ENCODE measurements around the gene CDCP1.
A peak's percentile ranks its signal among the peaks of the same experiment; 100 is the strongest.

Gene CDCP1

DNA sequence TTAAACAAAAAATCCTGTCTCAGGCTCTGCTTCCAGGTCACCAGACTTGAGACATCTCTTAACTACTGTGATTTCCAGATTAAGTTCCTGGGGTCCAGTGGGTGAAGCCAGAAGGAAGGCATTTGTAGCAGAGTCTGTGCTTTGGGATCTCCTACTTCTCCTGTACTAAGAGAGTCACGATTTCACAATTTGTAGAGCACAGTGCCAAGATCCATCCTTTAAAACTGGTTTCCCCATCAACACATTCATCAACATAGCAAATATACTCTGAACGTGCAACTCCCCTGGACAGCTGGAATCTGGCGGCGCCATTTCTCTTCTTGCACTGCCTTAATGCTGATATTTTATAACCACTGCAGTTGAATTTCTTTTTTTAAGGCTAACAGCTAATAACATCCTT lies 33.2 kb downstream of the CDCP1 start:
- no peak for DNase-seq (ENCODE audit: low read depth in 1 of 2, low spot score in 1 of 2)

DNA sequence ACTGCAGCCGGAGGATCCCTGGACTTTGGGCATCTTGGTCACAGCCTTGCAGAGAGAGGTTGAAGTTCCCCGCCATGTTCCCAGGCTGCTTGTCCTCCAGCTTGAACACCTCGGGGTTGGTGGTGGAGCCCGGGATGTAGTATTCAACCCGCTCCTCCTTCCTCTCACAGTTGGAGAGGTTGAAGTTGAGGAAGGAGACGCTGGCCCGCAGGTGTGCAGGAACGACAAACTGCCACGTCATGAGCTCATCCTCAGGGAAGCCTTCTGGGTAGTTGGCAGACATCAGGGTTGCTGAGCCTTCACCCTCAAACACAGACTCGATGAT lies 35.7 kb downstream of the CDCP1 start:
- DNase-seq (ENCODE audit: low read depth in 1 of 2, low spot score in 1 of 2), result no peak

DNA sequence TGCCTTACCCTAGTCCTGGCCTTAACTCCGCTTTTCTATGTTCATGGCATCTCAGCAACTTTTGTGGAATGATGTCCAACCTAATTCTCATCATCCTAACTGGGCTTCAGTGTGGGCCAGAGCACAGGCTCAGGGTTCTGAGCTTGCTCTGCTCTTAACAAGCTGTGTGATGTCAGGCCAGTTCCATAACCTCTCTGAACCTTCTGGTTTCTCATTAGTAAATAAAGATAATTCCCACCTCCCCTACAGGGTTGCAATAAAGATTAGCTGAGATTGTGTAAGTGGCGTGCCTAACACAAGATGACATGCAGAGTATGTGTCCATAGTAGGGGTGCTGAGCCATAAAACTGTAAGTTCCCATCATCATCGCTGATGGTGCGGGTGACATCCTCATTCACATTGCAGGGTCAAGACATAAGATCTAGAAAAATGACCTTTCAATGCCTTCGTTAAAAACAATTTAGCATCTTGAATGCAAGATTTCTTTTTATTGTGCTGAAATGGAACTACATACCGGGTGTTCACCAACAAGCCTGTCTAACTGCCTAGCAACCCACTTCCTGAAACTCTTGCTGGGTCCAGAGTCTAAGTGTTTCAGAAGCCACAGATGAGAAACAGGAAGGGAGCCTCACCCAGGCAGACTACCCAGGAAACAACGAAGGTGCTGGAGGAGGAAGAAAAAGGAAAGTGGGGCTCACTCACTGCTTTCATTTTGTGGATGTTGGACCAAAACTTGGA lies 36.2 kb downstream of the CDCP1 start:
- DNase-seq (ENCODE audit: low read depth in 1 of 2, low spot score in 1 of 2), result no peak

DNA sequence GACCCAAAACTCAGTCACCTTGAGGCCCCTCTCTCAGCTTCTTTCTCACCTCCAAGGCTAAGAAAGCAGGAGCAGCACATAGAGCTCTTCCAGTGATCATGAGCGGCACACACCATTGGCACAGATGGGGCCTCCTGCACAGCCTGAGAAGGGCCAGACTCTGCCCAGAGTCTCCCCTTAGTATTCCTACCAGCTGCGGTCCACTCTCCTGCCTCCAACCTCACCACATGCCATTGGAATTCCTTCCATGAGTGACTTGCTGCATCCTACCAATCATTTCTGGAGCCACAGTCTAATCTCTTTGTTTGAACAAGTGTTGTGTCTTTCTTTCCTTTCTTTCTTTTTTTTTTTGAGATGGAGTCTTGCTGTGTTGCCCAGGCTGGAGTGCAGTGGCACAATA lies 39.3 kb downstream of the CDCP1 start:
- no peak for DNase-seq (ENCODE audit: low read depth in 1 of 2, low spot score in 1 of 2)

DNA sequence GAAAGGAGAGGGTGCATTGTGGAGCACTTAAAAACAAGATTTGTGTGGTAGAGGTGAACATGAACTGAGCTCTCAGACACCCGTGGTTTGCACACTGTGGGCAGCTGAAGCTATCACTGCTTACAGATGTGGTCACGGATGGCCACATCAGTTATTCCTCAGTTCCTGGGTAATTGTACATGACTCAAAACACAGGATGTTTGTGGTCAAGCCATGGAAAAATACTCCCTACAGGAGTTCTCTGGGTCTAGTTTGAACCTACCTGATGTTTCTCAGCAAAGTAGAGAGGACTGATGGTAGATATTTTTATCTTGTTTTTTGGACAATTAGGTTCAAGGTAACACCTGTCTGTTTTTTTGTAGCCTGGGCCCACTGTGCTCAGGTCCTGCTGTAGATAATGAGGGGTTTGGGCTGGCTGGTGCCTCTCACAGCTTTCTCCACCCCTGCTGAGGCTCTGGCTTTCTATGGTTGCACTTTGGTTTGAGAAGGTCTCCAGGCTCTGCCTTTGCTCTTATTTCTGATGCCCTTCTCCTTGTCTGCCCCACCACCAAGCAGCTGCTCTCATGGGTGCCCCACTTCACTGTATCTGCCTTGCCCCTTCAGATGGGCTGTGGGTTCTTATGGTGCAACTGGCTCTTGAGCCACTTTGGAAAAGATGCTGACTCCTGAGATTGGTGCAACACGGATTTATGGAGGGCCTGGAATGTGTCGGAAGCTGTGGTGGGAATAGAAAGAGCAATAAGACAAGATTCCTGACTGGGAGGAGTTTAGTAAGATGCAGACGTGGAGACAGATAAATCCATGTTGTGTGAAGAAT lies 40.1 kb downstream of the CDCP1 start:
- DNase-seq (ENCODE audit: low read depth in 1 of 2, low spot score in 1 of 2), result peak; percentile 22 to 75

DNA sequence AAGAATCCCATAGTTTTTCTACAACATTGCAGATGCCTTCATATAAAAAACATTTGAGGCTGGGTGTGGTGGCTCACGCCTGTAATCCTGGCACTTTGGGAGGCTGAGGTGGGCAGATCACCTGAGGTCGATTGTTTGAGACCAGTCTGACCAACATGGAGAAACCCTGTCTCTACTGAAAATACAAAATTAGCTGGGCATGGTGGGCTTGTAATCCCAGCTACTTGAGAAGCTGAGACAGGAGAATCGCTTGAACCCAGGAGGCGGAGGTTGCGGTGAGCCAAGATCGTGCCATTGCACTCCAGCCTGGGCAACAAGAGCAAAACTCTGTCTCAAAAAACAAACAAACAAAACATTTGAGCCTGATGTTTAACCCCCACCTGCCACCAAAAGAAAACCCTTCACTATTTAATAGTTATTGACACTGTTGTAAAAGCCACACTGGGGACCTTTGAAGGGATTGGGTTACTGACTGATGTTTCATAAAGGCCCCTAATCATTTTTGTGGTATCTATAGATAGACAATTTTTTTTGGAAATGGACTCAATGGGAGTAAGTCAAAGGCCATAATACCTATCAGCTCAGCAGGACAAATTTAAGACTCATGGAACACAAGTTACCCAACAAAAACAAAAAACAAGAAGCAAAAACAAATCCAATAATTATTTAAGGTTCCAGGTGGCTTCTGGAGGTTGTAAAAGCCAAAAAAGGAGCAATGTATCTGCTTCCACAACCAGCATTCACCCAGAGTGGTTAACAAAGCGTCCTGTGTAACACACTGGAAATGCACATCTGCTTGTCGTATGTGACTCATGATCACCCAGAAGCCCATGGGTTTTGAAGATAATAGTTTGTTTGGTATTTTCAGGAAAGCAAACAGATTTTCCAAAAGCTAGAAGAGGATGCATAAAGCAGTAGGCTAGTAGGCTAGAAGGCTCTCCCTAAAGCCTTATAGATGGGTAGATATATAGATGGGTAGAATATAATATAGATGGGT lies 41.2 kb downstream of the CDCP1 start:
- DNase-seq (ENCODE audit: low read depth in 1 of 2, low spot score in 1 of 2), result no peak

DNA sequence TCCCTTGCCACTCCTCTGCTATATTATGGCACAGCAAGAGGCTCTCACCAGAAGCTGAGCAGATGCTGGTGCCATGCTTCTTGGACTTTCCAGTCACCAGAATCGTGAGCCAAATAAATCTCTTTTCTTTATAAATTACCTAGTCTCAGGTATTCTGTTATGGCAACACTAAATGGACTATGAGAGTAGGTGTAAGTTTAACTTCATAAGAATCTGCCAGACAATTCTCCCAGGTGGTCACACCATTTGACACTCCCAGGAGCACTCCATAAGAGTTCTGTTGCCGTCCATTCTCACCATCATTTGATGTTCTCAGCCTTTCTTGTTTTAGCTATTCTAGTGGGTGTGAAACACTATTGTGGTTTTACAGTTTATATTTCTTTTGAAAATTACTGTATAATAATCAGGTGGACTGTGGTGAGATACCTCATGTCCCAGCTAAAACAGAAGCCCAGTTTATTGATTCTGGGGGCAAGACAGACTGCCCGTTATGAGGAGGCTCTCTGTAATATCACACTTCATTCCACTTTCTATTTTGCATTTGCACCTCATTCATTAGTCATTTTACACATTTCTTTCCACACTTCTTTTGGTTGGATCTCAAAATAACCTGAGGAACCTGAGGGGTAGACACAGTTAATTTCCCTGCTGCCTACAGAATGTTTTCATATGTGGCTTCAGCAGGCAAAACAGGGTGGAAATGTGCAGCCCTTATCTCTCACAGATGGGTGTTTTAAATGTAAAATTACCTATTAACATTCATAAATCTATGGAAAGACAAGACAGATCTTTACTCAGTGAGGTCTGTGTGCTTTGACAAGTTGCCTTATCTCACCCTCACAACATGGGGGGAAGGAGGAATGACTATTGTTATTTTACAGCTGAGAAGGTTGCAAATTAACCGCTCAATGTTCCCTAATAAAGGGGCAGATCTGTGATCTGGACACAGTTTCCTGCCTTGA lies 42.1 kb downstream of the CDCP1 start:
- DNase-seq (ENCODE audit: low read depth in 1 of 2, low spot score in 1 of 2), result no peak

DNA sequence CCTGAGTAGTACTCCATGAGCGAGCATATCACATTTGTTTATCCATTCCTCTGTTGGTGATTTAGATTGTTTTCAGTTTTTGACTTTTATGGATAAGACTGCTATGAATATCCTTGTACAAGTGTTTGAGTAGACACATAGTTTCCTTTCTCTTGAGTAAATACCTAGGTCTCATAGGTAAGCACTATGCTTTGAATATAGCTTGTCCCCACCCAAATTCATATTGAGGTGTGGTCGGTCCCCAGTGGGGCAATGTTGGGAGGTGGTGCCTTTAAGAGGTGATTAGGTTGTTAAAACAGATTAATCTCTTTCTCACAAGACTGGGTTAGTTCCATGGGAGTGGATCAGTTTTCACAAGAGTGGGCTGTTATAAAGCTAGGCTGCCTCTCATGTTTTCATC lies 42.8 kb downstream of the CDCP1 start:
- no peak for DNase-seq (ENCODE audit: low read depth in 1 of 2, low spot score in 1 of 2)

DNA sequence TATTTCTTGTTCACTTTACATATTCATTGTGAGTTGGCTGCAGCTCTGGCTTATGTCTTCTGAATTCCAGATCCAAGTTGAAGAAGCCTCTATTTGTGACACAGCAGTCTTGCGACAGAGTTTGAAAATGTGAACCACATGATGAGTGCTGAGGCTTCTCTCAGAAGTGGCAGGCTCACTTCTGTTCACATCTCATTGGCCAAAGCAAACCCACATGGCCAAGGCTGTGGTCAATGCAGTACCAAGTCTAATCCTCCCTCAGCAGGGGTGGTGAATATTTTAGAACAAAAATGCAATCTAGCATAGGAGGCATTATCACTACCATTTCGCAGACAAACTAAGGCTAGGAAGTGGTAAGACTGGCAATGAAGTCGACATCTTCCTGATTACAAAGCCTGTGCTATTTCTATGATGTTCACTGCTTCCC lies 45.2 kb downstream of the CDCP1 start:
- DNase-seq (ENCODE audit: low read depth in 1 of 2, low spot score in 1 of 2), result no peak

DNA sequence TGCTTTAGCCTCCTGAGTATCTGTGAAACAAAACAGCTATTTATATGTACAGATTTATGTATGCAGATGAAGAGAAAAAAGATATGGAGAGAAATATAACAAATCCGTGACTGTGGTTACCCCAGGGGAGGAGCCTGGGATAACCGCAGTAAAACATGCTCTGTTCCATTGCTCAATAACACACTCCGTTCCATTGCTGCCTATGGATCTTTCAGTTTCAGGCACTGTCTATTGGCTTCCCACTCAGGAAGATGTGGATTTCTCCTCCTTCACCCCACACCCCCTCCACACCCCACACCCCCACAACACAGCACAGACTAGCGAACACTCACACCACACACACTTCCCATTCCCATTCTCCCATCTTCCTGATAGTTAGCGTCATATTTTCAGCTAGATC lies 47.9 kb downstream of the CDCP1 start:
- DNase-seq (ENCODE audit: low read depth in 1 of 2, low spot score in 1 of 2), result no peak

DNA sequence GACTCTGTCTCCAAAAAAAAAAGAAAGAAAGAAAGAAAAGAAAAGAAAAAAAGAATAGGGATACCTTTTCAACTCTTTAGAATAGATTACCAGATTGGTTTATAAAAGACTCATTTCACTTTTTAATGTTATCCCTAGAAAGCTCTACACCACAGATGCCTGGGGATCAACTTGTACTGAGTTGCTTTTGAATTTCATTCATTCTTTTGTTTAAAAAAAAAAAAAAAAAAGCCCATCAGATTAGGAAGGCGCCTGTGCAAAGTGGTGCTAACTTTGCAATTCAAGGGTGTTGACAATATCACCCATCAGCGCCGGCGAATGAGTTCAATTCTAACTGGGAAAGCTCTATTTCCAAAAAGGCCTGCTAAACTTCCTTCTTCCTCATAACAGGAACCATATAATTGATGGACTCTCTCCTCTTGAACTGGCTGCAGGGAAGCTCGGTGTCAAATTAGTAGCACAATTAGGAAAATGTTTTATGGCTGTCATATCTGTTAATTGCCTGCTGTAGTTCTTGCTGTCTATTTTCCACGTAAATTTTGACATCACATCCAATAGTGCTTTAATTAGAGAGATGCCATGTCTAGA lies 48.8 kb downstream of the CDCP1 start:
- no peak for DNase-seq (ENCODE audit: low read depth in 1 of 2, low spot score in 1 of 2)

DNA sequence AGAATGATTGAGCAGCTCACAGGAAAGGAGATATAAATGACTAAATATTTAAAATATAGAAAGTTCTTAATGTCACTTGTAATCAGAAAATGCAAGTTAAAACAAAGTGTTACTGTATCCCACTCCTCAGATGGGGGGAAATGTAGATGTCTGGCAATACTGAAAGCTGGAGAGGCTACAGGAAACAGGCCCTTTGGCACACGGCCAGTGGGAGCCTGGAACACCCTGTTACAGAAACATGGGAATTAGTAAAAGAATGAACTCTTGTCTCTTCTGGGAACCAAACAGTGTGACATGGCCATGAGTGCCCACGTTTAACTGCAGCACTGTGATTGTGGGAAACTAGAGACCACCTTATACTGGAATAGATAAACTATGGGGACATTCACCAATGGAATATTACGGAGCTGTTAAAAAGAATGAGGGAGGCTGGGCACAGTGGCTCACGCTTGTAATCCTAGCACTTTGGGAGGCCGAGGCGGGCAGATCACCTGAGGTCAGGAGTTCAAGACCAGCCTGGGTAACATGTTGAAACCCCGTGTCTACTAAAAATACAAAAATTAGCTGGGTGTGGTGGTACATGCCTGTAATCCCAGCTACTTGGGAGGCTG lies 50.2 kb downstream of the CDCP1 start:
- no peak for DNase-seq (ENCODE audit: low read depth in 1 of 2, low spot score in 1 of 2)

DNA sequence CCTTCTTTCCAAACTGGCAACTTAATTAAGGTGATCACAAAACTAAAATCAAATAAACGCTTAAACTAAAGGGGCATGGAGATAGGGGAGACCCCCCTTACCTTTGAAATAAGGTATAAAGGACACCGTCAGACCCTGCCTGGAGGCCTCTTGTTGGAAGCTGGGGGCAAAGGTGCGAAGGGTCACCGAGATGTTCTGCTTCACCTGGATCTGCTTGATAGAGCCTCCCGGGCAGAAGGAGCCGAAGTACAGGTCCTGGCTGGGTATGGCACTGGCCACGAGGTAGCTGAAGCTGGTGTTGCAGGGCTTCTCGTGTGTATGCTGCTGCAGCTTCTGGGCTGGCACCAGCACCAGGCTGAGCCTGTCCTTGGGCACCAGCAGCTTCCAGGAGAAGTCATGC lies 53.0 kb downstream of the CDCP1 start:
- DNase-seq (ENCODE audit: low read depth in 1 of 2, low spot score in 1 of 2), result no peak

DNA sequence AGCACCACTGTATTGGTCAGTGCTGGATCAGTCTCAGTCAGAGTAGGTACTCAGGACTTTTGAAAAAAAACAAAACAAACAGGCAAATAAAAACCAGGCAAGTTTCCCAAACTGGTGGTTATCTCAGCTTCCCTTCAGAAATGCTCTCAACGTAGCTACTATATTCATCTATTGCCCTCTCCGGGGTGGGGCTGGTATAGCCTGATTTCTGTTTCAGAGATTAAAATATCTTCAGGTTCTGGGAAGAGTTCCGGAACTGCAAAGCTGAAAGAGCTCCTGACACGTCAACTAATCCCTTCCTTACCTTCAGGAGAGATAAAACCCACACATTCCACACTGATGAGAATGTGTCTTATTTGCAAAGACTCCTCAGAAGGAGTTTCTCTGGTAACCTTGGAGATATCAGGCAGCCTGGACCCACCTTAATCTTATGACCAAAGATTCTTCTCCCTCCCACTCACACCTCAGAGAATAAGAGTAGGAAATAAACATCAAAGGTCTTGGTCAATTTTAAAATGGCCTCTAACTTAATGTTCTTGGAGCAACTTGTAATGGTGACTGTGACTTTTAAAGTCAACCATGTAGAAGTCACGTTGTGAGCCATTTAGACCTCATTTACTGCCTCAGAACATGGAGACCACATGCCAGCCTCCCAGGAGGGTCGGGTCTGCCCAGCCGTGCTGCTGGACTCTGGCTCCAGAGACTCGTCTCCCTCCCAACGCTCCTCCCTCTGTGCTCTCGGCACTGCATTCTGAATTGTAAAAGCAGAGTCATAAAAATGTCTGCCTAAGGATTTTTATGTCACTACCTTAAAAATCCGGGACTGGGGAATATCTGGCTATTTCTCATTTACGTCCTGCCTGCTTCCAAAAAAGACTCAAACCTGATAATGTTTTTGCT lies 53.8 kb downstream of the CDCP1 start:
- no peak for DNase-seq (ENCODE audit: low read depth in 1 of 2, low spot score in 1 of 2)

DNA sequence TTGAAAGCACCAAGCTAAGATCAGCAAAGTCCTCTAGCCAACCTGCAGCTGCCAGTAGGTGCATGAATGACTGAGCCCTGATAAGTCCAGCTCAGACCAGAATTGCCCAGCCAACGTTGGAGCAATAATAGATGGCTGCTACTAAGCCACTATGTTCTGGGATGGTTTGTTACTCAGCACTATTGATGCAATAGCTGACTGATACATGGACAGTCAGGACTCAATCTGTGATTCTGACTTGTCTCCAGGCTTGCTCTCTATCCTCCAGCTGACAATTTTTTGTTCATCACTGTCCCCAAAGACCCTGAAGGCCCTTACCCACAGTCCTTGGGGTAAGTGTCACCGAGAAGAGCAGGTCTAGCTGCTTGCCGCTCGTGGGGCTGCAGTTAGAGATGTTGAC lies 55.3 kb downstream of the CDCP1 start:
- no peak for DNase-seq (ENCODE audit: low read depth in 1 of 2, low spot score in 1 of 2)

DNA sequence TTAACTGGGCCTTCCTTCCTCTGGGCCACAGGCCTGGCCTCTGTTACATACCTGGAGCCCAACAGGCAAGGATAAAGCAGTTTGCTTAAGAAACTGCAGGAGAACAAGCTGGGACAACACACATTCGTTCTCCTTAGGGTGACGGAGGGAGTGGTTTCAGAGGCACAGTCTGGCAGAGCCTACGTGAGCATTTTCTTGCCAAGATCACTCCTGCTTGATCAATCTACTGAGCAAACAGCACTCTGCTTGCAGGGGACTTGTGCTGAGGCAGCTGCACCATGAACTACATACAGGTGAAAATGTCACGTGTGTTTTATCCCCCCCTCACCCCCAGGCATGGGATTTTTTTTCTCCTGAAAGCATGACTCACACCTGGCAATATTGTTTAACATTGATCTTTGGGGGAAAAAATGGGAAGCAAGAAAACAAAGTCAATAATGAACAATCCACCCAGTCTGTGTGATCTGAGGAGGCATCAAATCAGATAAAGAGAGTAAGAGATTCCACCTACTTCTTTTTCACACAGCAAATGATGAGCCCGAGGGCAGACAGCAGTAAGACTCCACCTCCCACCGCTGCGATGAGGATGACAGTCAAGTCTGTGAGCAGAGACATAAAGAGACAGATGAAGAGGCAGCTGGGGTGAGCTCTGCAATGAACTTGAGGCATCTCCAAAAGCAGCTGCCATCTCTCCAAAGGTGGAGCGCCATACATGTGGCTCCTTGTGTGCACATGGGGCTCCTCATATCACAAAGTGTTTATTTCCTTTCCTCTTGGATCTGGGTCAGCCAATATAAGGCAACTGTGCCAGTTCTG lies 57.4 kb downstream of the CDCP1 start:
- DNase-seq (ENCODE audit: low read depth in 1 of 2, low spot score in 1 of 2), result no peak

DNA sequence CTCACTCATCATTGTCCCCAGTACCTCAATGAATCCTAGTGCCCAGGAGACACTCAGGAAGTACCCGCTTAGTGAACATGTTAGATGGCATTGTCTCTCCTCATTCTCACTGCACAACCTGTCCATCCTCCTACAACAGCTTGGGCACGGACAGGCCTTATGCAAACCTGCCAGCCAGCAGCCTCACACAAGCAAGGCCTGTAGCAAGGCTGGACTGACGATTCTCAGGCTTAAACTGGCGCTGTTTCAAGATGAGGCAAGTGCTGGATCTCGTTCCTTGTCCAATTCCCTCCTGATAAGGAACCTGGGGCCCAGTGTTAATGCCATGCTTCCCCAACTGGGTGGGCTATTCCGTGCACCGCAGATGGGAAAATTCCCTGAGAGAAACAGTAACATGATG lies 59.0 kb downstream of the CDCP1 start:
- no peak for DNase-seq (ENCODE audit: low read depth in 1 of 2, low spot score in 1 of 2)

Measured in activated CD4-positive, alpha-beta T cell treated with anti-CD3 and anti-CD28 coated beads, Interleukin-2, amount 50 U/mL, for 24 hours (primary cell).